Astrocyte (in vitro differentiated cells and primary cell): ENCODE results near the gene NFE2L1.

Experiments used
- CTCF ChIP-seq: IDR thresholded peaks from 2 replicates; pipeline ENCODE4 v1.5.1; 2011; ENCODE audit warnings: low read depth, mild to moderate bottlenecking, inconsistent platforms, low read length, moderate library complexity; ENCODE audit not compliant: insufficient read depth
- EZH2 ChIP-seq: IDR thresholded peaks from 2 replicates; pipeline ENCODE4 v1.6.1; 2012; ENCODE audit warnings: mild to moderate bottlenecking, low read length, inconsistent platforms; ENCODE audit not compliant: insufficient read depth

- TF ChIP-seq CTCF (no peak), EZH2 (no peak)
These were observed 20.7 kb upstream of the NFE2L1 start for GRCh38 chr17:48027322-48027981.
